ENCODE data around the gene DMD. TPM values are rescaled to one million over a fixed set of nuclear protein-coding genes. Genes with fewer than 3 reads are reported as not detected.

Gene DMD
- total RNA-seq, 6 experiments from 2014 or later: 18.7 to 43.4 (median 32.9) TPM

DNA sequence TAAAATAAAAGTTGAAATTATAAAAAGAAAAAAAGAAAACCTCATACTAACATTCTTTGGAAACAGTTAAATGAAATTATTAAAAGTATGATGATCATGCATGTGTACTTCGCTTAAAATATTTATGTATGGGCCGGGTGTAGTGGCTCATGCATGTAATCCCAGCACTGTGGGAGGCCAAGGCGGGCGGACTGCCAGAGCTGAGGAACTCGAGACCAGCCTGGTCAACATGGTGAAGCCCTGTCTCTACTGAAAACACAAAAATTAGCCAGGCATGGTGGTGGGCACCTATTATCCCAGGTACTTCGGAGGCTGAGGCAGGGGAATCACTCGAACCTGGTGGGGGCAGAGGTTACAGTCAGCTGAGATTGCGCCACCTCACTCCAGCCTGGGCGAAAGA, 1187.3 kb downstream of the DMD start:
- DNase-seq (peak in 1 of 3 donors; percentile 25), ATAC-seq (no peak)
- H3K4me1 ChIP-seq: no peaks in the 10 kb centered on the region
- intact Hi-C loops (cut with DNase I): no loop called here
- WGBS (ENCODE audit: insufficient coverage, low coverage, low lambda C conversion rate, missing lambda C conversion rate): 60% methylated on average over 6 of the region's 9 CpGs
- no peaks in the 10 kb centered on the region for H3K9me3 ChIP-seq
- H3K27me3 ChIP-seq: no peaks in the 10 kb centered on the region
- H3K36me3 ChIP-seq: no peaks in the 10 kb centered on the region
- TF ChIP-seq, protein P1, sequence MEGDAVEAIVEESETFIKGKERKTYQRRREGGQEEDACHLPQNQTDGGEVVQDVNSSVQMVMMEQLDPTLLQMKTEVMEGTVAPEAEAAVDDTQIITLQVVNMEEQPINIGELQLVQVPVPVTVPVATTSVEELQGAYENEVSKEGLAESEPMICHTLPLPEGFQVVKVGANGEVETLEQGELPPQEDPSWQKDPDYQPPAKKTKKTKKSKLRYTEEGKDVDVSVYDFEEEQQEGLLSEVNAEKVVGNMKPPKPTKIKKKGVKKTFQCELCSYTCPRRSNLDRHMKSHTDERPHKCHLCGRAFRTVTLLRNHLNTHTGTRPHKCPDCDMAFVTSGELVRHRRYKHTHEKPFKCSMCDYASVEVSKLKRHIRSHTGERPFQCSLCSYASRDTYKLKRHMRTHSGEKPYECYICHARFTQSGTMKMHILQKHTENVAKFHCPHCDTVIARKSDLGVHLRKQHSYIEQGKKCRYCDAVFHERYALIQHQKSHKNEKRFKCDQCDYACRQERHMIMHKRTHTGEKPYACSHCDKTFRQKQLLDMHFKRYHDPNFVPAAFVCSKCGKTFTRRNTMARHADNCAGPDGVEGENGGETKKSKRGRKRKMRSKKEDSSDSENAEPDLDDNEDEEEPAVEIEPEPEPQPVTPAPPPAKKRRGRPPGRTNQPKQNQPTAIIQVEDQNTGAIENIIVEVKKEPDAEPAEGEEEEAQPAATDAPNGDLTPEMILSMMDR (IDR thresholded peaks at IDR 0.05): no peak
- TF ChIP-seq POLR2A (IDR thresholded peaks at IDR 0.05): no peak
- H3K27ac ChIP-seq: no peak overlapping the region
- H3K4me3 ChIP-seq: no peak overlapping the region

DNA sequence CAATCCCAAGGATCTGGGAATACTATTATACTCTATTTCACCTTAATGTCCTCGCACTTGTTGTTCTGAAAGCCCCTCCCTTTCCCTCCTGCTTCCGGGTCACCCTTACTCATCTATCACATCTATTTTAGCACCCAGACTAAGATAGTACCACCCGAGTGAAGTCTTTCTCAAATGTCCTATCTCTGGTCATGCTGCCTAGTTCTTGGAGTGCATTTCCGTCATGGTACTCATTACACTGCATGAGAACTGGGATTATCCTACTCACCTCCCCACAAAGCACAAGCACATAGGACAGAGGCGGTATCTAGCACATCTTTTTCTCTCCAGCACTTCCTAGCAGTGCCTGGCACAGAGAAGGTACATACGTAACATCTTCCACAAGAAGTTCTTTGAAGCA, 1195.2 kb downstream of the DMD start:
- Histone ChIP-seq H3K27ac (no peak overlapping the region), H3K4me1 (no peaks in the 10 kb centered on the region), H3K27me3 (no peaks in the 10 kb centered on the region), H3K36me3 (no peaks in the 10 kb centered on the region), H3K9me3 (no peaks in the 10 kb centered on the region), H3K4me3 (no peak overlapping the region)
- no peak for TF ChIP-seq POLR2A (IDR thresholded peaks at IDR 0.05)
- TF ChIP-seq, protein P1 (IDR thresholded peaks at IDR 0.05): no peak
- ATAC-seq: no peak
- intact Hi-C loops (cut with DNase I): no loop called here
- DNase-seq: no peak
- WGBS (ENCODE audit: insufficient coverage, low coverage, low lambda C conversion rate, missing lambda C conversion rate): 75% methylated on average over 6 of the region's 6 CpGs

DNA sequence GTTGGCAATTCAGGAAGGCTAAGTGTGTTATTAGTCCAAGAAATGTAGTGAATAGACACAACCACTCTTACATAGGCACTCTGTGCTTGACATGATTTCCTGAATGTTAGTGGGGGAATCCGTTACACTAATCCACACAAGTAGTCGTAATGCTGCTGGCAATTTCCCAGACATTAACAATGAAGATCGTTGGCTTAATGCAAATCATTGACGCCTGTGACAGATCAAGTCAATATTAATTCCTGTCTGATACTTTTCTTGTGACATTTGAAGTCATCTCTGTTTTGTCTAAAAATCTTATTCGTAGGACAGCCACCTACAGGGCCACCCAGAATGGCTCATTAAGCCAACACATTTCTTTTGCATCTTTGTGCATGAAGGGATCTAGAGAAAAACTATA, 1200.4 kb downstream of the DMD start:
- DNase-seq (no peak), ATAC-seq (no peak)
- TF ChIP-seq POLR2A (IDR thresholded peaks at IDR 0.05): no peak
- TF ChIP-seq, protein P1 (IDR thresholded peaks at IDR 0.05): no peak
- intact Hi-C loops (cut with DNase I): no loop called here
- Histone ChIP-seq H3K36me3 (no peaks in the 10 kb centered on the region), H3K9me3 (no peaks in the 10 kb centered on the region), H3K4me1 (no peaks in the 10 kb centered on the region), H3K27ac (no peak overlapping the region), H3K27me3 (no peaks in the 10 kb centered on the region), H3K4me3 (no peak overlapping the region)
- 51% methylated on average over 5 of the region's 5 CpGs for WGBS (ENCODE audit: insufficient coverage, low coverage, low lambda C conversion rate, missing lambda C conversion rate)

GRCh38 chrX:32010212-32010611, 1201.1 kb downstream of the DMD start:
- no peak overlapping the region for H3K4me3 ChIP-seq
- intact Hi-C loops (cut with DNase I): no loop called here
- 30% methylated on average over 4 of the region's 4 CpGs for WGBS (ENCODE audit: insufficient coverage, low coverage, low lambda C conversion rate, missing lambda C conversion rate)
- DNase-seq: peak in 1 of 3 donors; percentile 50
- H3K27me3 ChIP-seq: no peaks in the 10 kb centered on the region
- no peaks in the 10 kb centered on the region for H3K36me3 ChIP-seq
- ATAC-seq: peak; percentile 82 to 94 (median 90)
- no peaks in the 10 kb centered on the region for H3K9me3 ChIP-seq
- H3K27ac ChIP-seq: no peak overlapping the region
- TF ChIP-seq POLR2A (IDR thresholded peaks at IDR 0.05): no peak
- TF ChIP-seq, protein P1 (IDR thresholded peaks at IDR 0.05): no peak
- H3K4me1 ChIP-seq: no peaks in the 10 kb centered on the region

DNA sequence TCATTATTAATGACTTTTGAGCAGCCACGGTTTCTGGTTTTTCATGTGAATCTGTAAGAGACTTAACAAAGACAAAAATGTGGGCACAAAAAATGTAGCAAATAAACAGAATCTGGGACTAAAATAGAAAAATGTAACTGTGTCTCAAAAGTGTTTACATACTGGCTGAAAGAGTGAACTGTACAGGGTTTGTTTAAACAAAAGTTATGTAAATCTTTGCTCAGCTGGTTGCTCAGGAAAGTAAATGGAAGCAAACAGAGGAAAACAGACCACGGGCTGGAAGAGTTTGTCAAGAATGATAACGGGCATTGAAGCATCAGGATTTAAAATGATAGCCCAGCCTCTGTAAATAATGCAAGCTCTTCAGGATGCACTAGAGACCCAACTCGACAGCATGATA, 1217.7 kb downstream of the DMD start:
- Histone ChIP-seq H3K9me3 (no peaks in the 10 kb centered on the region), H3K4me3 (no peak overlapping the region), H3K4me1 (no peaks in the 10 kb centered on the region), H3K36me3 (no peaks in the 10 kb centered on the region), H3K27me3 (peaks cover 0 to 4% of the 10 kb centered on the region in 2 donors), H3K27ac (peak overlapping the region in 2 of 3 donors; percentile 42 to 53)
- intact Hi-C loops (cut with DNase I): no loop called here
- peak; percentile 77 to 91 (median 88) for ATAC-seq
- no peak for DNase-seq
- WGBS (ENCODE audit: insufficient coverage, low coverage, low lambda C conversion rate, missing lambda C conversion rate): 10% methylated on average over 4 of the region's 4 CpGs
- TF ChIP-seq, protein P1 (IDR thresholded peaks at IDR 0.05): no peak
- no peak for TF ChIP-seq POLR2A (IDR thresholded peaks at IDR 0.05)
